Activated naive CD4-positive, alpha-beta T cell treated with anti-CD3 and anti-CD28 coated beads for 36 hours (primary cell): ENCODE data around the gene PSMB8. TPM values are rescaled to one million over a fixed set of nuclear protein-coding genes. Genes with fewer than 3 reads are reported as not detected.

Experiments used
- CTCF ChIA-PET: fragments of 350-600 bp; sonication (Branson Sonifier 250); formaldehyde crosslinking; loops from one replicate; lab custom pipeline; 2021; ENCODE audit warnings: antibody characterized with exemption; lab: Charles Lee
- DNase-seq: peaks from one replicate; pipeline ENCODE4 v3.0.0-alpha.2; 2020
- H3K27ac Mint-ChIP-seq: one replicate; pipeline ENCODE4 v1.8.0; 2021; ENCODE audit warnings: mild to moderate bottlenecking, mixed read lengths
- H3K27me3 Mint-ChIP-seq: one replicate; pipeline ENCODE4 v1.8.0; 2021; ENCODE audit warnings: low read depth, mixed read lengths
- H3K36me3 Mint-ChIP-seq: one replicate; pipeline ENCODE4 v1.8.0; 2021; ENCODE audit warnings: low read depth, mixed read lengths
- H3K4me1 Mint-ChIP-seq: one replicate; pipeline ENCODE4 v1.8.0; 2021; ENCODE audit warnings: low read depth, mixed read lengths
- H3K4me3 Mint-ChIP-seq: one replicate; pipeline ENCODE4 v1.8.0; 2021; ENCODE audit warnings: mild to moderate bottlenecking, moderate library complexity, mixed read lengths
- H3K9me3 Mint-ChIP-seq: one replicate; pipeline ENCODE4 v1.8.0; 2021; ENCODE audit warnings: mixed read lengths
- intact Hi-C: fragments of 100-400 bp; cut with micrococcal nuclease; formaldehyde crosslinking; loops from one replicate; pipeline ENCODE4 v1.15.1; 2023
- total RNA-seq, 2 experiments: library from RNA; stranded (reverse); gene quantifications; one replicate each; pipeline ENCODE4 v1.2.3, GENCODE V29; 2021

PSMB8 gene
- total RNA-seq, 2 experiments from 2014 or later, result 286 to 308 TPM

DNA sequence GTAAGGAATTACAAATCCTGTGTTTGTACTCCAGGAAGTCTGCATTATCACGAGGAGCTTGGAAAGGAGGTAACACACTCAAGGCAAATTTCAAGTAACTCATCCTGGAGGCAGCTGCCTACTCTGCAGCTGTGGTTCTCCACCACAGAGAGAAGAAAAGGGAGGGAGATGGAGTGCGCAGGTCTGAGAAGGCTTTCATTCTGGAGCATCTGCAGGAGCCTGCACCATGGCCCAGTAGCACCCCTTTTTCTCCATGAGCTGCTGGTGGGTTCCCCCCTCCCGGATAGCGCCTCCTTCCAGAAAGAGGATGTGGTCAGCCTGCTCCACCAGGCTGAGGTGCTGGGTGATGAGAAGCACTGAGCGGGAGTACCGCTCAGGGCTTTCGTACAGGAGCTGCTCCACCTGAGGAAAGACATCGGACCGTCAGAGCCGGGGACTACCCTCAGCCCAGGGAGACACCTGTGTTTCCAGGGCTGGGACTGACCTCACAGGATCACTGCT lies 1.6 kb upstream of the PSMB8 start:
- intact Hi-C loops, result loop anchor here (2.0 to 10.0 kb wide), 4 partner anchors 49 to 1181 kb away; partner anchors contain the start of genes C6orf47, CSNK2B, GPANK1 and LY6G5B
- no peaks in the 10 kb centered on the region for H3K9me3 Mint-ChIP-seq
- H3K4me3 Mint-ChIP-seq, result peak overlapping the region; percentile 98
- peaks cover 92% of the 10 kb centered on the region for H3K36me3 Mint-ChIP-seq
- H3K4me1 Mint-ChIP-seq, result peaks cover 68% of the 10 kb centered on the region
- CTCF ChIA-PET, result interaction anchor here (0.8 to 10.6 kb wide), 10 partner anchors 8 to 140 kb away, joined by 3 to 204 read pairs (median 4); partner anchors contain the start of genes BRD2, HLA-DMA, PSMB9 and TAP1
- H3K27ac Mint-ChIP-seq, result peak overlapping the region; percentile 99
- DNase-seq, result peak; percentile 74
- H3K27me3 Mint-ChIP-seq, result no peaks in the 10 kb centered on the region

DNA sequence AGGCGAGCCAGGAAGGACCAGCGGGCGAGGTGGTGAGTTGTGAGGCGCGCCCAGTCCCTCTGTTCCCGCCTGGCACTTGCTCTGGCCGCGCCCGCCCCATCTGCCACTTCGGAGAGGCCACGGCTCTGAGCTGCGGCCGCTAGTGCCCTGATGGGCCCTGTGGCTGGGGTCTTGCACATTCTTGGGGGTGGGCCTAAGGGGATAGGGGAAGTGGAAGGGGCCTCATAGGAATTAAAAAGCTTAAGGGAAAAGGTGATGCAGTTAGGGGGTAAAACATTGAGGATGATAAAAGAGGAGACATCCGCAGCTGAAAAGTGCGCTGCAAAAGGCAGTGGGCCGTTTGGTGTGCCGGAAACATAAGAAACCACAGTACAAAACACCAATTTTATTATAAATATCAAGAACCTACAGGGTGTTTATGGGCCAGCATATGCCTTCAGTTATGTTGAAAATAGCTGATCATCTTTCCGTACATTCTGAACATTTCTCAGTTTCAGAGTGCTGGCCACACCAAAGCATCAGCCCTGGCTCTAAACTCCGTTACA lies 1.1 kb upstream of the PSMB8 start:
- CTCF ChIA-PET, result interaction anchor here (0.5 to 10.6 kb wide), 12 partner anchors 9 to 141 kb away, joined by 3 to 204 read pairs (median 4); partner anchors contain the start of genes BRD2, HLA-DMA, PSMB9 and TAP1

DNA sequence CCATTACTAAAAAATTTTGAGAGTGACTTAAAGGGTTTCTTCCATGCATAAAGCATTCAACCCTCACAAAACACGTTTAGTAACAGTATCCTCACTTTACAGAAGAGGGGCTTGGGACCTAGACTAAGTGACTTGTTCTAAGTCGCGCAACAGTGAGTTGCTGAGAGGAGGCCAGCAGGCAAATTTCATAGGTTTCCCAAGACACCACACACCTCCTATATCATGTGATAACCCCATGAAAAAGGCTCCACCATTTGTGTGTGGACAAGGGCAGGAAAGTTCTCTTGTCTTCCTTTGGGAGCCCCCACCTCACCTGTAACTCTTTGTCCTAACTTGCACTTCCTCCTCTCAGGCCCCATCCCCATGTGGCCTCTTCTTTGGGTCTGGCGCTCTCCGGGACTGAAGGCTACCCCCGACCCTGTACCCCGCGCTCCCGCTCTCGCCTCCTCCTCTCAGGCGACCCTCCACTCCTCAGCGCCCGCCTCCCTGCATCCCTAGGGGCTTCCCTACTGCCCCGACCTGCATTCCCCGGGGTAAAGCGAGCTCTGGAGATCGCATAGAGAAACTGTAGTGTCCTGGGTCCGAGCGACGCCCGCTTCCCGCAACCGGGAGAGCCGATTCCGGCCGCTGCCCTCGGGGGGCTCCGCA lies 392 bp downstream of the PSMB8 start:
- no peaks in the 10 kb centered on the region for H3K9me3 Mint-ChIP-seq
- no peaks in the 10 kb centered on the region for H3K27me3 Mint-ChIP-seq
- H3K36me3 Mint-ChIP-seq, result peaks cover 79% of the 10 kb centered on the region
- peak overlapping the region; percentile 98 for H3K4me3 Mint-ChIP-seq
- no peak for DNase-seq
- H3K4me1 Mint-ChIP-seq, result peaks cover 67% of the 10 kb centered on the region
- CTCF ChIA-PET, result interaction anchor here (1.1 to 10.6 kb wide), 4 partner anchors 10 to 141 kb away, joined by 3 to 204 read pairs (median 18); partner anchors contain the start of genes HLA-DMA, PSMB9 and TAP1
- H3K27ac Mint-ChIP-seq, result peak overlapping the region; percentile 99
- intact Hi-C loops, result loop anchor here (5.0 to 10.0 kb wide), 7 partner anchors 364 to 1179 kb away; partner anchors contain the start of genes AGPAT1, C6orf47, CLIC1 and CSNK2B

More for the DNA sequence above, 1.1 kb upstream of the PSMB8 start:
- Mint-ChIP-seq H3K4me1 (peaks cover 68% of the 10 kb centered on the region), H3K27me3 (no peaks in the 10 kb centered on the region), H3K36me3 (peaks cover 91% of the 10 kb centered on the region), H3K27ac (peak overlapping the region; percentile 99), H3K9me3 (no peaks in the 10 kb centered on the region), H3K4me3 (peak overlapping the region; percentile 98)
- DNase-seq, result no peak
- intact Hi-C loops, result loop anchor here (1.0 to 10.0 kb wide), 10 partner anchors 8 to 1180 kb away; partner anchors contain the start of genes AGPAT1, C6orf47, CLIC1 and CSNK2B

DNA sequence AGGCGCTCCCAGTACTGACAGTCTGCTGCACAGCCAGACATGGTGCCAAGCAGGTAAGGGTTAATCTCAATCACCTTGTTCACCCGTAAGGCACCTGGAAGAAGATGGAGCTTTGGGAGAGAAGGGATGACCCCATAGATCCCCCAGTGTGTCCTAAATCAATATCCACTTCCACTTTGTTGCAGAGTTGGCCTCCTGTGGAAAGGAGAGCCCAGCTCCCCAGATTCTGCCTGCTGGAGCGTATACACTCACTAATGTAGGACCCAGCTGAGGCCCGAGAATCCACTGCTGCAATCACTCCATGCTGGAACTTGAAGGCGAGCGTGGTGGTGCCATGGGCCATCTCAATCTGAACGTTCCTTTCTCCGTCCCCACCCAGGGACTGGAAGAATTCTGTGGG lies 1.2 kb downstream of the PSMB8 start:
- Mint-ChIP-seq H3K27ac (peak overlapping the region; percentile 99), H3K36me3 (peaks cover 71% of the 10 kb centered on the region), H3K9me3 (no peaks in the 10 kb centered on the region), H3K4me1 (peaks cover 59% of the 10 kb centered on the region), H3K27me3 (no peaks in the 10 kb centered on the region), H3K4me3 (peak overlapping the region; percentile 98)
- intact Hi-C loops, result loop anchor here (5.0 to 10.0 kb wide), 7 partner anchors 365 to 1178 kb away; partner anchors contain the start of genes AGPAT1, C6orf47, CLIC1 and CSNK2B
- CTCF ChIA-PET, result interaction anchor here (2.4 to 10.6 kb wide), 2 partner anchors 11 to 26 kb away, joined by 19 to 204 read pairs; partner anchors contain the start of genes PSMB9 and TAP1
- no peak for DNase-seq

DNA sequence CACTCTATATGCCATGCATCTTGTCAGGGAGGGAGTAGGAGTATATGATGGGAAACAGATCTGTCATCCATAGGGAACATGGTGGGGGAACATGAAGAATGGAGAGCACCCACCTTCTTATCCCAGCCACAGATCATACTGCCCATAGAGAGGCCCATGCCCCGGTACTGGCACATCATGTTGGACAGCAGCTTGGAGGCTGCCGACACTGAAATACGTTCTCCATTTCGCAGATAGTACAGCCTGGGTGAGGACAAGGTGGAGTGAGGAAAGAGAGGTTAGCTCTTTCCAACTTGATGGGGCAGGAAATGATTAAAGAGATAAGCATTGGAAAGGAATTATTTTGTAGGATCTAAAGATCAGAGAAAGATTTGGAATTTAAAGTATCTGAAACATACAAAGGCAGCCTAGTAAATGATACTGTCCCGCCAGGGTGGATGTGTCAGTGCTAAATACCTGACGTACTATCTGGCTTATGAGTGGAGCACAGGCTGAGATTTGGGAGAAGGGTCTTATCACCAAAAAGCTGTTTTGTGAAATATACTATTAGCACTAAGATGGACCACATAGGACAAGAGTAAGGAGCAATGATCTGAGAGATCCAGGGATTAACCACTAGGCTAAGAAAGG lies 1.7 kb downstream of the PSMB8 start:
- CTCF ChIA-PET, result interaction anchor here (0.7 to 10.6 kb wide), 4 partner anchors 12 to 111 kb away, joined by 3 to 204 read pairs (median 12); partner anchors contain the start of genes HLA-DMA, PSMB9 and TAP1
- Mint-ChIP-seq H3K36me3 (peaks cover 71% of the 10 kb centered on the region), H3K27me3 (no peaks in the 10 kb centered on the region), H3K4me1 (peaks cover 57% of the 10 kb centered on the region), H3K27ac (peak overlapping the region; percentile 99), H3K9me3 (no peaks in the 10 kb centered on the region), H3K4me3 (peak overlapping the region; percentile 98)
- no peak for DNase-seq
- intact Hi-C loops, result loop anchor here (5.0 to 10.0 kb wide), 7 partner anchors 365 to 1177 kb away; partner anchors contain the start of genes AGPAT1, C6orf47, CLIC1 and CSNK2B

DNA sequence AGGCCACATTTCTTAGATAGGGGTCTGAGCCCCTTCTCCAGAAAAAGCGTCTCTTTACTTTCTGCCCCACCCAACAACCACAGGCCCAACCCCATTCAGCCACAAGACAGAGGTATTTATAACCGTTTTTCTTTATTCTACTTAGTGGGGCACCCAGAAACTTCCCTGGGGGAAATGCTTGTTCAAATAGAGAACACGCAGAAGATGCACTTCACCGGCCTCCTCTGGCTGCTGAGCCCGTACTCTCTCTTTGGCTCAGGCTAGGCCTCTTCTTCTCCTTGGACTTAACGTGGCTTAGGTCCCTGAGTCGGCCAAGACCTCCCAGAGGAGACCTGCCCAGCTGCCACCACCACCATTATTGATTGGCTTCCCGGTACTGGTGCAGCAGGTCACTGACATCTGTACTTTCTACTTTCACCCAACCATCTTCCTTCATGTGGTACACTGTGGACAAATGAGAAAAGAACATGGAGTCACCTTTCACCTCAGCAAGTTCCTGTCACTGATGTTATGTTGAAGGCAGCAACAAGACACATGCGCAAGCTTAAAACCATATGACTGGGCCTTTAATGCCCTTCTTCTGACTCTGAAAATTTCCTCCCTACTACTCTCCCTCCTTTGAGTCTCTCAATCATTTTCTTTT lies 3.1 kb downstream of the PSMB8 start:
- Mint-ChIP-seq H3K27ac (peak overlapping the region; percentile 99), H3K4me3 (peak overlapping the region; percentile 98), H3K4me1 (peaks cover 60% of the 10 kb centered on the region), H3K36me3 (peaks cover 71% of the 10 kb centered on the region), H3K9me3 (no peaks in the 10 kb centered on the region), H3K27me3 (no peaks in the 10 kb centered on the region)
- DNase-seq, result peak; percentile 63
- CTCF ChIA-PET, result interaction anchor here (0.9 to 10.6 kb wide), 6 partner anchors 13 to 144 kb away, joined by 3 to 204 read pairs (median 16); partner anchors contain the start of genes PSMB9 and TAP1
- intact Hi-C loops, result loop anchor here (5.0 to 10.0 kb wide), 7 partner anchors 367 to 1176 kb away; partner anchors contain the start of genes AGPAT1, C6orf47, CLIC1 and CSNK2B

DNA sequence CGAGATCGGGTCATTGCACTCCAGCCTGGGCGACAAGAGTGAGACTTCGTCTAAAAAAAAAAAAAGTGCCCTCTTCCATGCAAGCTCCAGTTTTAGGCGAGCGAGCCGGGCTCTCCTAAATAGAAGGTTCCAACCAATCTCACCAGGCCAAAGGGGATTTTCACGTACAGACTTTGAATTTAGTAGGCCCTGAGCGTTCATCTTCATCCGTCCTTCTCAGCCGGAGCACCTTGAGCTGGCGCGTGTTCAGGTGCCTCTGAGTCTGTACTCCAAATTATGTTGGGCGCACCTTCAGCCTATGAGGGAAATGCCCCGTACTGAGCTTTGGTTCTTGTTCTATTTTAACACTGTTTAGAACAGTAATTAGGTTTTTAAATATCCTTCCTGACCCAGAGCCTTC lies 4.5 kb downstream of the PSMB8 start:
- DNase-seq, result no peak
- Mint-ChIP-seq H3K27me3 (no peaks in the 10 kb centered on the region), H3K27ac (peak overlapping the region; percentile 99), H3K4me3 (no peak overlapping the region), H3K36me3 (peaks cover 71% of the 10 kb centered on the region), H3K4me1 (peaks cover 71% of the 10 kb centered on the region), H3K9me3 (no peaks in the 10 kb centered on the region)
- intact Hi-C loops, result no loop called here
- CTCF ChIA-PET, result interaction anchor here (0.7 to 10.6 kb wide), 15 partner anchors 11 to 425 kb away, joined by 3 to 204 read pairs (median 6); partner anchors contain the start of genes PSMB9 and TAP1

DNA sequence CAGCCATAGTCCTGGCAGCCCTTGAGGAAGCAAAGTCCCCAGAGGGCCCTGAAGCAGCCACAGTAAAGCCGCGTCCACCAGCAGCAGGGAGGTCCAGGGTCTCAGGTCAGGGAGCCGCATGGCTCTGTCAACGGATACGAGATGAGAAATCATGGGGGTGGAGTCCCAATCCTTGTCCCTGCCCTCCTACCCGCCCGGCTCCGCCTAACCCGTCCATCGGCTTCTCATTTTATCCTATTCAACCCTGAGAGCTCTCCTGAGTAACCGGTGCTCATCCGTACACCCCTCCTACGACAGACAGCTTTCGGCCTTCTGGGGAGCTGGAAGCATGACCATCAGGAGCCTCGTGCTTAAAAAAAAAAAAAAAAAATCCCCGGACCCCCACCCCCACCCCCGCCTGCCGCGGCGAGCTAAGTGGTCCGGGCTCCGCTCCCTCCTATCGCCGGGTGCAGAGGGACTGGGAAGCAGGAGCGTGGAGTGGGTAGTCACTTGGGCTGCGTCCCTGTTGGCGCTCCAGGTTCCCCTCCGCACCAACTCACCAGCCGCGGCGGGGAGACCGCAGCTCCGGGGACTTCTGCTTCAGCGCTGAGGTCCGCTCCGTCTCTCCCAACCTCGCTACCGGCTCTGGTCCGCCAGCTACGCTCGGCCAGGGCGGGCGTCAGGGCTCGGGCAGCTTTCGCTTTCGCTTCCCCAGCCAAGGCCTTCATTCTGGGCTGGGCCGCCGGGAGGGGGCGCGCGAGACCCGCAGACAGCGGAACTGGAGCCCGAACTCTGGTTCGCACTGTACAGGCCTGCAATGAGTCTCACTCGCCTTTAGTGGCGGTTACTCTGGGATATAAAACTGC lies 5.5 kb downstream of the PSMB8 start, which contains the start of gene TAP2:
Gene TAP2, minus strand, starts transcription at position 626 of the 845 bp plus-strand sequence. Its CDS starts 506 bp downstream, at position 120.
- CTCF ChIA-PET, result interaction anchor here (0.6 to 10.6 kb wide), 28 partner anchors 11 to 925 kb away, joined by 3 to 204 read pairs (median 4); partner anchors contain the start of genes BRD2, HLA-DMA, PSMB9 and TAP1
- intact Hi-C loops, result loop anchor here (1.0 kb wide), 4 partner anchors 12 to 146 kb away; partner anchors contain the start of gene PSMB9
- Mint-ChIP-seq H3K4me3 (peak within 1 kb of the TSS; percentile 89), H3K27ac (peak within 1 kb of the TSS; percentile 99), H3K4me1 (peaks cover 81% of the 10 kb centered on the region), H3K9me3 (no peaks in the 10 kb centered on the region), H3K27me3 (no peaks in the 10 kb centered on the region), H3K36me3 (peaks cover 72% of the 10 kb centered on the region)
- peak; percentile 98 for DNase-seq

DNA sequence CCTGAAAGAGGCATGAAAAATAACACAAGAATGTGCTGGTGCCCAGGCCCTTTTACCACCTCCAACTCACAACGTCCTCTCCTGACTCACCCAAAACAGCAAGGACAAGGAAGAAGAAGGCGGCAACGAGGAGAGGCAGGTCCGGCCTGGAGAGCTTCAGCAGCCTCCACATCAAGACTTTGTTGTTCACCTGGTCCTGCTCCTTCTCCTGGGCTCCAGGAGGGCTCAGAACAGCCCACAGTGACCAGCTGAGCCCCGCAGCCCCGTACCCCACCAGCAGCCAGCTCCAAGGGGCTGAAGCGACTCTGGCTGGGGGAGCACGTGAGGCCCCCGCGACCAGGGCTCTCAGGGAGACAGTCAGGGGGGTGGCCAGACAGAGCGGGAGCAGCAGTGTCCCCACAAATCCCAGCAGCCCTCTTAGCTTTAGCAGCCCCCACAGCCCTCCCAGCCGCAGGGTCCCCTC lies 6.2 kb downstream of the PSMB8 start:
- Mint-ChIP-seq H3K27me3 (no peaks in the 10 kb centered on the region), H3K36me3 (peaks cover 73% of the 10 kb centered on the region), H3K4me1 (peaks cover 83% of the 10 kb centered on the region), H3K4me3 (peak overlapping the region; percentile 89), H3K27ac (peak overlapping the region; percentile 99), H3K9me3 (no peaks in the 10 kb centered on the region)
- CTCF ChIA-PET, result interaction anchor here (0.8 to 10.6 kb wide), 18 partner anchors 10 to 147 kb away, joined by 3 to 204 read pairs (median 6); partner anchors contain the start of genes BRD2, HLA-DMA, PSMB9 and TAP1
- intact Hi-C loops, result loop anchor here (1.0 kb wide), 4 partner anchors 11 to 147 kb away; partner anchors contain the start of gene PSMB9
- peak; percentile 36 for DNase-seq

DNA sequence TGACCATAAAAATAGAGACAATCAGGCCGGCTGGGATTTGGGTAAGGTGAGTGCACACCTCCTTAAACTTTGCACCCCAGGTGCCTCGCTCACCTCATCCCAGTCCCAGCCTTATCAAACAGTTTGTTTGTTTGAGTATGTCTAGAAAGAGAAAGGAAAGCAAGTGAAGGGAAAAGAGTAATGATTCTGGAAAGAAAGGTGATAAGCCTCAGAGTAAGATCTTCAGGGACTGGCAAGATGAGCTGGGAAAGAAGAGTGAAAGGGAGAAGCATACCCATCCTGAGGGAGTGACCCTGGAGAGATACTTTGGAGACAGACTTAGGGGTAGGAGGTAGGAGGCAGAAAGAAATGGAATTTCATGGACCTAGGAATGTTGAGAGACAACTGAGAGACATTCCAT lies 7.0 kb downstream of the PSMB8 start:
- H3K4me1 Mint-ChIP-seq, result peaks cover 84% of the 10 kb centered on the region
- peak overlapping the region; percentile 99 for H3K27ac Mint-ChIP-seq
- H3K36me3 Mint-ChIP-seq, result peaks cover 69% of the 10 kb centered on the region
- no peaks in the 10 kb centered on the region for H3K27me3 Mint-ChIP-seq
- no peaks in the 10 kb centered on the region for H3K9me3 Mint-ChIP-seq
- intact Hi-C loops, result no loop called here
- CTCF ChIA-PET, result interaction anchor here (4.0 to 10.6 kb wide), 2 partner anchors 20 to 32 kb away, joined by 153 to 204 read pairs; partner anchors contain the start of genes PSMB9 and TAP1
- H3K4me3 Mint-ChIP-seq, result peak overlapping the region; percentile 89
- no peak for DNase-seq
